H1 (cell line): ENCODE data around the gene CXCR3. TPM values are rescaled to one million over a fixed set of nuclear protein-coding genes. Genes with fewer than 3 reads are reported as not detected.

ENCODE experiments used
- CTCF ChIA-PET: fragments of 300-600 bp; sonication (Branson Sonifier 250); formaldehyde crosslinking; loops from one replicate; lab custom pipeline; 2021; ENCODE audit not compliant: partially characterized antibody; lab: Charles Lee
- POLR2A ChIA-PET: fragments of 300-600 bp; sonication (Branson Sonifier 250); formaldehyde crosslinking; loops from one replicate; lab custom pipeline; 2021; ENCODE audit warnings: inconsistent platforms; ENCODE audit not compliant: partially characterized antibody; lab: Charles Lee
- DNase-seq, 2 experiments: peaks; one replicate each; pipeline versions ENCODE4 v3.0.0 to v3.0.0-alpha.2; 2010 to 2022; ENCODE audit warnings: low spot score in 2 of 2, low read depth in 1 of 2, mixed read lengths in 1 of 2
- FAIRE-seq: peaks from 2 replicates; lab custom pipeline; 2011; peaks lifted over from hg19 to GRCh38; lab: Jason Lieb, UNC
- H2AFZ ChIP-seq: 2 replicates; pipeline ENCODE4 v1.8.1; 2012; ENCODE audit warnings: low read length, inconsistent platforms
- H2AK5ac ChIP-seq: 2 replicates; pipeline ENCODE4 v1.6.1; 2013; ENCODE audit warnings: low read depth, low read length
- H2BK120ac ChIP-seq: replicated peaks from 2 replicates; pipeline ENCODE3; 2013; ENCODE audit warnings: low read depth, low read length, inconsistent platforms
- H2BK12ac ChIP-seq: 2 replicates; pipeline ENCODE4 v1.6.1; 2013; ENCODE audit warnings: low read depth, low read length
- H2BK15ac ChIP-seq: 2 replicates; pipeline ENCODE4 v1.6.1; 2013; ENCODE audit warnings: low read length
- H2BK20ac ChIP-seq: 2 replicates; pipeline ENCODE4 v1.6.1; 2013; ENCODE audit warnings: low read length
- H2BK5ac ChIP-seq: 2 replicates; pipeline ENCODE4 v1.6.1; 2013; ENCODE audit warnings: low read depth, low read length
- H3K14ac ChIP-seq: 2 replicates; pipeline ENCODE4 v1.6.1; 2013; ENCODE audit warnings: inconsistent platforms; ENCODE audit not compliant: insufficient read length
- H3K18ac ChIP-seq: 2 replicates; pipeline ENCODE4 v1.6.1; 2013; ENCODE audit warnings: low read length; ENCODE audit errors: extremely low read depth
- H3K23ac ChIP-seq: 2 replicates; pipeline ENCODE4 v1.6.1; 2013; ENCODE audit warnings: inconsistent platforms; ENCODE audit not compliant: insufficient read length
- H3K23me2 ChIP-seq: 2 replicates; pipeline ENCODE4 v1.6.1; 2013; ENCODE audit warnings: low read depth, low read length
- H3K27ac ChIP-seq: 2 replicates; pipeline ENCODE4 v1.6.1; 2011; ENCODE audit warnings: low read depth, low read length, inconsistent platforms
- H3K27me3 ChIP-seq, 4 experiments: replicated peaks in 1 of 4; 1 replicate in 1 of 4; 2 replicates in 3 of 4; pipeline versions ENCODE4 v1.6.1 to v1.8.1; 2011 to 2013; ENCODE audit warnings: low read length in 3 of 4, mild to moderate bottlenecking in 3 of 4, inconsistent platforms in 2 of 4, mixed read lengths in 2 of 4, moderate library complexity in 1 of 4; ENCODE audit not compliant: control insufficient read depth in 3 of 4, insufficient read depth in 3 of 4; ENCODE audit errors: extremely low read depth in 1 of 4
- H3K36me3 ChIP-seq, 4 experiments: 2 replicates each; pipeline versions ENCODE4 v1.6.1 to v1.8.1; 2011 to 2013; ENCODE audit warnings: mild to moderate bottlenecking in 4 of 4, low read length in 3 of 4, moderate library complexity in 2 of 4, control low read depth in 1 of 4, inconsistent platforms in 1 of 4; ENCODE audit not compliant: insufficient read depth in 4 of 4, control insufficient read depth in 2 of 4
- H3K4ac ChIP-seq: replicated peaks from 2 replicates; pipeline ENCODE3; 2013; ENCODE audit warnings: low read length, low read depth, mixed read lengths, inconsistent platforms; ENCODE audit not compliant: insufficient read length
- H3K4me1 ChIP-seq, 4 experiments: replicated peaks in 1 of 4; 1 replicate in 1 of 4; 2 replicates in 3 of 4; pipeline versions ENCODE4 v1.6.1 to v1.8.1; 2011 to 2013; ENCODE audit warnings: low read length in 3 of 4, inconsistent platforms in 2 of 4, mixed read lengths in 1 of 4; ENCODE audit not compliant: insufficient read depth in 4 of 4, control insufficient read depth in 3 of 4
- H3K4me2 ChIP-seq, 2 experiments: 2 replicates each; pipeline versions ENCODE4 v1.6.1 to v1.8.1; 2011 to 2013; ENCODE audit warnings: low read depth in 2 of 2, low read length in 2 of 2, control low read depth in 1 of 2, inconsistent platforms in 1 of 2, mild to moderate bottlenecking in 1 of 2; ENCODE audit not compliant: insufficient read depth in 1 of 2
- H3K4me3 ChIP-seq, 4 experiments: fragments of 200-600, 300-600 bp in 1 of 4; sonication (generic), shearing (Covaris generic), sonication (Bioruptor Twin) in 1 of 4; 2 replicates each; pipeline versions ENCODE4 v1.5.1 to v1.8.1; 2011 to 2016; ENCODE audit warnings: low read length in 4 of 4, low read depth in 3 of 4, control low read depth in 2 of 4, inconsistent platforms in 2 of 4, mild to moderate bottlenecking in 2 of 4, mixed read lengths in 1 of 4, moderate library complexity in 1 of 4; ENCODE audit not compliant: insufficient read depth in 2 of 4; ENCODE audit errors: extremely low read depth in 1 of 4
- H3K56ac ChIP-seq: replicated peaks from 2 replicates; pipeline ENCODE3; 2013; ENCODE audit warnings: low read depth, mild to moderate bottlenecking, mixed read lengths, low read length, inconsistent platforms; ENCODE audit not compliant: insufficient read length
- H3K79me1 ChIP-seq: 2 replicates; pipeline ENCODE4 v1.6.1; 2013; ENCODE audit warnings: low read depth, low read length, control low read depth
- H3K79me2 ChIP-seq, 2 experiments: 2 replicates each; pipeline versions ENCODE4 v1.6.1 to v1.8.1; 2012 to 2013; ENCODE audit warnings: low read length in 2 of 2, mild to moderate bottlenecking in 2 of 2, inconsistent platforms in 1 of 2; ENCODE audit not compliant: insufficient read depth in 2 of 2, control insufficient read depth in 1 of 2
- H3K9ac ChIP-seq, 4 experiments: replicated peaks in 1 of 4; 1 replicate in 1 of 4; 2 replicates in 3 of 4; pipeline versions ENCODE4 v1.6.1 to v1.8.1; 2011 to 2013; ENCODE audit warnings: low read depth in 3 of 4, low read length in 3 of 4, control low read depth in 2 of 4, mild to moderate bottlenecking in 2 of 4, moderate library complexity in 2 of 4, inconsistent platforms in 1 of 4; ENCODE audit errors: extremely low read depth in 1 of 4
- H3K9me3 ChIP-seq, 2 experiments: 2 replicates each; pipeline versions ENCODE4 v1.6.1 to v1.8.1; 2012 to 2013; ENCODE audit warnings: mild to moderate bottlenecking in 2 of 2, moderate library complexity in 2 of 2, control low read depth in 1 of 2, inconsistent platforms in 1 of 2, low read depth in 1 of 2, low read length in 1 of 2, mixed read lengths in 1 of 2; ENCODE audit not compliant: insufficient read depth in 2 of 2
- H4K20me1 ChIP-seq, 2 experiments: replicated peaks in 1 of 2; 2 replicates each; pipeline versions ENCODE3 to v1.8.1; 2011 to 2013; ENCODE audit warnings: inconsistent platforms in 2 of 2, low read length in 2 of 2, mild to moderate bottlenecking in 1 of 2; ENCODE audit not compliant: insufficient read depth in 2 of 2, control insufficient read depth in 1 of 2
- H4K5ac ChIP-seq: 2 replicates; pipeline ENCODE4 v1.6.1; 2013; ENCODE audit warnings: low read length, low read depth, mixed read lengths, inconsistent platforms; ENCODE audit not compliant: insufficient read length
- H4K8ac ChIP-seq: 2 replicates; pipeline ENCODE4 v1.8.0; 2013; ENCODE audit warnings: mild to moderate bottlenecking, moderate library complexity, low read length, inconsistent platforms; ENCODE audit not compliant: insufficient read depth; ENCODE audit errors: extremely low read depth
- H4K91ac ChIP-seq: replicated peaks from 2 replicates; pipeline ENCODE3; 2013; ENCODE audit warnings: low read length, mixed read lengths, inconsistent platforms; ENCODE audit not compliant: insufficient read length
- GABPA ChIP-seq: IDR thresholded peaks from 2 replicates; pipeline ENCODE4 v1.6.1; 2011; ENCODE audit warnings: mild to moderate bottlenecking, low read length, moderate library complexity, borderline replicate concordance; ENCODE audit not compliant: insufficient read depth
- SP4 ChIP-seq: IDR thresholded peaks from 2 replicates; pipeline ENCODE4 v1.6.1; 2012; ENCODE audit warnings: low read length, inconsistent platforms
- WGBS, 2 experiments: shearing (Covaris generic) in 1 of 2; methylation state at CpG; one replicate each; pipeline versions ENCODE4 v1.1.6 to v1.1.7; 2013 to 2015; ENCODE audit warnings: low lambda C conversion rate in 2 of 2, mixed read lengths in 2 of 2, inconsistent platforms in 1 of 2, low coverage in 1 of 2, missing lambda C conversion rate in 1 of 2; ENCODE audit not compliant: insufficient replicate concordance in 2 of 2, insufficient coverage in 1 of 2, insufficient read length in 1 of 2; ENCODE audit errors: extremely low coverage in 1 of 2, missing lambda C conversion rate in 1 of 2; 5-methylcytosine and 5-hydroxymethylcytosine counted together
- polyA plus RNA-seq, 7 experiments: library from polyadenylated mRNA; depleted of rRNA in 3 of 7; stranded (reverse) in 5 of 7; unstranded in 2 of 7; fragments of >200 nt in 5 of 7; fragments of 200-250 nt in 2 of 7; gene quantifications; 1 replicate in 5 of 7; 2 replicates in 1 of 7; 4 replicates in 1 of 7; pipeline versions ENCODE4 v1.2.1 to v1.2.3, GENCODE V29; 2011 to 2013; ENCODE audit warnings: missing spikeins in 2 of 7, mixed read lengths in 2 of 7
- total RNA-seq: library from RNA; stranded (reverse); fragmentation: NEBNext Ultra II Directional; extraction: Animal tissue kit (Norgen Biotek cat#: 25700); gene quantifications from 2 replicates; pipeline ENCODE4 v1.2.1, GENCODE V29; 2021
- TF ChIP-seq, protein P1 (sequence below): IDR thresholded peaks from 2 replicates; pipeline ENCODE4 v1.6.1; 2012; ENCODE audit warnings: inconsistent platforms

CXCR3 gene
- total and polyA plus RNA-seq, 2 of the 8 experiments (the other 6 are each of a cell fraction or from before 2014, with no cell fraction given) = not detected

- Histone ChIP-seq H3K79me2 (no peaks in the 10 kb centered on the region), H3K4me1 (no peaks in the 10 kb centered on the region), H2AFZ (no peak overlapping the region), H3K27ac (no peak overlapping the region), H3K18ac (no peak overlapping the region), H3K23me2 (no peaks in the 10 kb centered on the region), H3K4me2 (no peak overlapping the region), H3K27me3 (no peaks in the 10 kb centered on the region), H3K4me3 (no peak overlapping the region), H4K91ac (no peak overlapping the region), H4K8ac (no peak overlapping the region), H3K36me3 (no peaks in the 10 kb centered on the region), H3K79me1 (no peaks in the 10 kb centered on the region), H2BK120ac (no peak overlapping the region), H2BK20ac (no peak overlapping the region), H4K5ac (no peak overlapping the region), H2BK12ac (no peak overlapping the region), H3K4ac (no peak overlapping the region), H3K23ac (no peak overlapping the region), H3K56ac (no peak overlapping the region), H2BK15ac (no peak overlapping the region), H2BK5ac (no peak overlapping the region), H3K9me3 (no peaks in the 10 kb centered on the region), H2AK5ac (no peak overlapping the region), H3K14ac (no peak overlapping the region), H3K9ac (no peak overlapping the region), H4K20me1 (no peaks in the 10 kb centered on the region)
- TF ChIP-seq SP4 (no peak), GABPA (no peak)
- TF ChIP-seq, protein P1, sequence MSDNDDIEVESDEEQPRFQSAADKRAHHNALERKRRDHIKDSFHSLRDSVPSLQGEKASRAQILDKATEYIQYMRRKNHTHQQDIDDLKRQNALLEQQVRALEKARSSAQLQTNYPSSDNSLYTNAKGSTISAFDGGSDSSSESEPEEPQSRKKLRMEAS = no peak
- CTCF ChIA-PET = no interaction called here
- 86% methylated on average over 7 of the region's 12 CpGs; no CpG with 5 or more reads in 1 of the 2 experiments for WGBS, 2 experiments
- no peak for DNase-seq
- no peak for FAIRE-seq
- POLR2A ChIA-PET = interaction anchor here (0.7 kb wide), 1 partner anchor 59 kb away, joined by 4 read pairs; no protein-coding TSS in a partner anchor
Measured at GRCh38 chrX:71661919-71662318, 43.6 kb upstream of the CXCR3 start.
